ENCODE data around the gene KAT6B. TPM values are rescaled to one million over a fixed set of nuclear protein-coding genes. Genes with fewer than 3 reads are reported as not detected.

The KAT6B gene
- total and polyA plus RNA-seq, 2 donors (not counting 1 experiment from before 2014, with no cell fraction given), result 8.6 to 111 TPM

DNA sequence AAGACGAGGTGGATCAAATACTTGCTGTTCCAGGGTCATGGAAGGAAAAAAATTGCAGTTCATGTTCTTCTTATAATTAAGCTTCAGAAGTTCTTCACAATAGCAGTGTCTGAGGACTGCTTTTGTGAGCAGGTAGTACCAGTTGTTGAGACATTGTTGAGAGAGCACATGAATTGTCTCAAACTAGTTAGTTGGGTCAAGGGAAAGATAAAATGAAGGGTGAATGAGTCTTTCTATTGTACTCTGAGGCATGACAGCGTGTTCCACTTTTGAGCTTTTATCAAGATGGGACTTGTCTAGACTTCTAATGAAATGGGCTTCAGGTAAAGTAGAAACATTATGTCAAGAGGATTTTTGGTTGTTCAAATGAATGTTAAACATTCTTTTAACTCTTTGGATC lies 26.0 kb downstream of the KAT6B start:
- Histone ChIP-seq H3K4me2 (replicated peaks; ENCODE audit: low read depth, low read length, poor library complexity, severe bottlenecking) (no peak overlapping the region), H3K27me3 (replicated peaks in 1 of 4; ENCODE audit: control extremely low read depth in 1 of 4, control insufficient read depth in 3 of 4, insufficient read depth in 4 of 4, low read length in 3 of 4) (no peaks in the 10 kb centered on the region), H3K36me3 (replicated peaks in 1 of 2; ENCODE audit: control extremely low read depth in 1 of 2, control insufficient read depth in 1 of 2, extremely low read depth in 1 of 2, insufficient read depth in 2 of 2, low read length in 1 of 2) (peaks cover 0 to 3% of the 10 kb centered on the region in 2 experiments), H4K20me1 (ENCODE audit: control insufficient read depth, insufficient read depth, low read length, poor library complexity, severe bottlenecking) (no peaks in the 10 kb centered on the region), H3K27ac (ENCODE audit: low read length in 2 of 2) (peak overlapping the region; percentile 34 to 59), H3K4me1 (ENCODE audit: control insufficient read depth in 2 of 2, insufficient read depth in 2 of 2, low read length in 2 of 2) (peaks cover 28 to 31% of the 10 kb centered on the region in 2 donors), H3K79me2 (ENCODE audit: control insufficient read depth, insufficient read depth, low read length) (peaks cover 84% of the 10 kb centered on the region), H3K4me3 (ENCODE audit: control extremely low read depth in 1 of 5, extremely low read depth in 1 of 5, insufficient read depth in 1 of 5, low read depth in 2 of 5, low read length in 4 of 5) (no peak overlapping the region), H3K9ac (ENCODE audit: low read length) (no peak overlapping the region), H2AFZ (ENCODE audit: insufficient read depth, low read depth, low read length, poor library complexity, severe bottlenecking) (no peak overlapping the region), H3K9me3 (ENCODE audit: control extremely low read depth in 1 of 3, control insufficient read depth in 2 of 3, insufficient read depth in 1 of 3, low read length in 2 of 3) (peaks cover 0 to 1% (median 0%) of the 10 kb centered on the region in 3 donors)
- TF ChIP-seq EZH2 (IDR thresholded peaks at IDR 0.05; ENCODE audit: borderline replicate concordance, insufficient read depth, low read depth, low read length, poor library complexity, severe bottlenecking), result no peak
- TF ChIP-seq, protein P1, sequence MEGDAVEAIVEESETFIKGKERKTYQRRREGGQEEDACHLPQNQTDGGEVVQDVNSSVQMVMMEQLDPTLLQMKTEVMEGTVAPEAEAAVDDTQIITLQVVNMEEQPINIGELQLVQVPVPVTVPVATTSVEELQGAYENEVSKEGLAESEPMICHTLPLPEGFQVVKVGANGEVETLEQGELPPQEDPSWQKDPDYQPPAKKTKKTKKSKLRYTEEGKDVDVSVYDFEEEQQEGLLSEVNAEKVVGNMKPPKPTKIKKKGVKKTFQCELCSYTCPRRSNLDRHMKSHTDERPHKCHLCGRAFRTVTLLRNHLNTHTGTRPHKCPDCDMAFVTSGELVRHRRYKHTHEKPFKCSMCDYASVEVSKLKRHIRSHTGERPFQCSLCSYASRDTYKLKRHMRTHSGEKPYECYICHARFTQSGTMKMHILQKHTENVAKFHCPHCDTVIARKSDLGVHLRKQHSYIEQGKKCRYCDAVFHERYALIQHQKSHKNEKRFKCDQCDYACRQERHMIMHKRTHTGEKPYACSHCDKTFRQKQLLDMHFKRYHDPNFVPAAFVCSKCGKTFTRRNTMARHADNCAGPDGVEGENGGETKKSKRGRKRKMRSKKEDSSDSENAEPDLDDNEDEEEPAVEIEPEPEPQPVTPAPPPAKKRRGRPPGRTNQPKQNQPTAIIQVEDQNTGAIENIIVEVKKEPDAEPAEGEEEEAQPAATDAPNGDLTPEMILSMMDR (IDR thresholded peaks at IDR 0.05), result no peak
- 100% methylated on average over 2 of the region's 2 CpGs for WGBS (ENCODE audit: insufficient coverage)
- Mint-ChIP-seq H3K4me1 (peaks cover 42% of the 10 kb centered on the region), H3K27me3 (no peaks in the 10 kb centered on the region), H3K27ac (peak overlapping the region; percentile 95), H3K4me3 (peak overlapping the region; percentile 63), H3K9me3 (ENCODE audit: insufficient read depth) (no peaks in the 10 kb centered on the region)
- ATAC-seq (ENCODE audit: low read depth), result no peak
- no peak for DNase-seq
- ChIA-PET POLR2A (interaction anchor here (1.2 to 2.8 kb wide), 2 partner anchors 21 to 26 kb away, joined by 5 to 12 read pairs; no protein-coding TSS in a partner anchor), CTCF (interaction anchor here (0.7 kb wide), 1 partner anchor 606 kb away, joined by 3 read pairs; no protein-coding TSS in a partner anchor)
- intact Hi-C loops (cut with micrococcal nuclease), result loop anchor here (10.0 kb wide), 3 partner anchors 122 to 382 kb away; partner anchors contain the start of gene COMTD1

DNA sequence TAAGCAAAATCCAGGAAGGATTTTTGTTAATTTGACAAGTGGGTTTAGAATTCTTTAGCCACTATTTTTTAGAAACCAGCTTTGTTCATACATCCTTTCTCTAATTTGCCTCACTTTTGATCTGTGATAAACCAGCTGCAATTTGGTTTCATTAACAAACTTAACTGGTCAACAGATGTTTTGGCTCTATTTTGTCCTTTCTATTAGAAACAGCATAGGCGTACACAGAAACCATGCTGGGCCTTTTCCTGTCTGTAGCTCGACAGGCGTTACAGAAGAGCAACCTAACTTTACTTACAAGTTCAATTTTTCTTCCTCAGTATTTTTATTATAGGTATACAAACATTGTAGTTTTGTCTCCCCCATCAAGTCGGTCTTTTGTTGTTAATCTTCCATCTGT lies 28.2 kb downstream of the KAT6B start:
- WGBS (ENCODE audit: insufficient coverage), result no CpG with 5 or more reads among the region's 4 CpGs
- H3K79me2 ChIP-seq (ENCODE audit: control insufficient read depth, insufficient read depth, low read length), result peaks cover 88% of the 10 kb centered on the region
- H3K9ac ChIP-seq (ENCODE audit: low read length), result peak overlapping the region; percentile 40
- Mint-ChIP-seq H3K4me3 (peak overlapping the region; percentile 68), H3K27ac (peak overlapping the region; percentile 82), H3K9me3 (ENCODE audit: insufficient read depth) (no peaks in the 10 kb centered on the region), H3K27me3 (no peaks in the 10 kb centered on the region), H3K4me1 (peaks cover 44% of the 10 kb centered on the region)
- ATAC-seq (ENCODE audit: low read depth) (no peak), DNase-seq (peak; percentile 28)
- H3K4me2 ChIP-seq (replicated peaks; ENCODE audit: low read depth, low read length, poor library complexity, severe bottlenecking), result peak overlapping the region; percentile 56
- H3K27me3 ChIP-seq (replicated peaks in 1 of 4; ENCODE audit: control extremely low read depth in 1 of 4, control insufficient read depth in 3 of 4, insufficient read depth in 4 of 4, low read length in 3 of 4), result no peaks in the 10 kb centered on the region
- peaks cover 0 to 1% (median 0%) of the 10 kb centered on the region in 3 donors for H3K9me3 ChIP-seq (ENCODE audit: control extremely low read depth in 1 of 3, control insufficient read depth in 2 of 3, insufficient read depth in 1 of 3, low read length in 2 of 3)
- ChIA-PET CTCF (interaction anchor here (1.0 to 1.5 kb wide), 4 partner anchors 18 to 131 kb away, joined by 3 to 4 read pairs (median 4); partner anchors contain the start of gene KAT6B), POLR2A (interaction anchor here (1.0 to 2.8 kb wide), 4 partner anchors 23 to 30 kb away, joined by 3 to 15 read pairs (median 10); partner anchors contain the start of gene KAT6B)
- TF ChIP-seq, protein P1 (IDR thresholded peaks at IDR 0.05), result no peak
- TF ChIP-seq EZH2 (IDR thresholded peaks at IDR 0.05; ENCODE audit: borderline replicate concordance, insufficient read depth, low read depth, low read length, poor library complexity, severe bottlenecking), result no peak
- H3K4me1 ChIP-seq (ENCODE audit: control insufficient read depth in 2 of 2, insufficient read depth in 2 of 2, low read length in 2 of 2), result peaks cover 28 to 31% of the 10 kb centered on the region in 2 donors
- no peaks in the 10 kb centered on the region for H4K20me1 ChIP-seq (ENCODE audit: control insufficient read depth, insufficient read depth, low read length, poor library complexity, severe bottlenecking)
- H3K36me3 ChIP-seq (replicated peaks in 1 of 2; ENCODE audit: control extremely low read depth in 1 of 2, control insufficient read depth in 1 of 2, extremely low read depth in 1 of 2, insufficient read depth in 2 of 2, low read length in 1 of 2), result peaks cover 0 to 5% of the 10 kb centered on the region in 2 experiments
- peak overlapping the region; percentile 72 to 88 for H3K27ac ChIP-seq (ENCODE audit: low read length in 2 of 2)
- H3K4me3 ChIP-seq (ENCODE audit: control extremely low read depth in 1 of 5, extremely low read depth in 1 of 5, insufficient read depth in 1 of 5, low read depth in 2 of 5, low read length in 4 of 5), result peak overlapping the region in 1 of 5 experiments; percentile 21
- intact Hi-C loops (cut with micrococcal nuclease), result loop anchor here (1.0 to 10.0 kb wide), 6 partner anchors 18 to 380 kb away; partner anchors contain the start of genes COMTD1 and KAT6B
- peak overlapping the region; percentile 55 for H2AFZ ChIP-seq (ENCODE audit: insufficient read depth, low read depth, low read length, poor library complexity, severe bottlenecking)
